HG03139 (cell line): ENCODE measurements around the gene RAB8B.
"Not testable (repeated sequence)": the region's sequence is repeated elsewhere in the genome, so short reads cannot be mapped to it uniquely, and the experiment has no call there.

Source experiments
- ATAC-seq: cut with Tn5 transposase; IDR thresholded peaks from one replicate; pipeline ENCODE4 v1.9.1; 2021; ENCODE audit not compliant: unreplicated experiment

RAB8B gene

GRCh38 chr15:63233667-63234423 lies 44.4 kb downstream of the RAB8B start:
- no peak for ATAC-seq

GRCh38 chr15:63234451-63234870 lies 45.1 kb downstream of the RAB8B start:
- no peak for ATAC-seq

- no peak for ATAC-seq
Measured at GRCh38 chr15:63236272-63236671, 46.9 kb downstream of the RAB8B start.

GRCh38 chr15:63237086-63237485 lies 47.7 kb downstream of the RAB8B start:
- not testable (repeated sequence) for ATAC-seq

- no peak for ATAC-seq
Measured at GRCh38 chr15:63238171-63238570, 48.8 kb downstream of the RAB8B start.

- ATAC-seq = no peak
Measured at GRCh38 chr15:63238796-63239195, 49.4 kb downstream of the RAB8B start.

GRCh38 chr15:63240109-63240508 lies 50.7 kb downstream of the RAB8B start:
- ATAC-seq = no peak

GRCh38 chr15:63241316-63241715 lies 51.9 kb downstream of the RAB8B start:
- no peak for ATAC-seq

GRCh38 chr15:63243101-63243500 lies 53.7 kb downstream of the RAB8B start:
- ATAC-seq = no peak

GRCh38 chr15:63243776-63244175 lies 54.4 kb downstream of the RAB8B start:
- ATAC-seq = no peak

- no peak for ATAC-seq
Measured at GRCh38 chr15:63244399-63244798, 55.0 kb downstream of the RAB8B start.

- ATAC-seq = no peak
Measured at GRCh38 chr15:63244976-63245645, 55.7 kb downstream of the RAB8B start.

- no peak for ATAC-seq
Measured at GRCh38 chr15:63246691-63247469, 57.5 kb downstream of the RAB8B start.

- ATAC-seq = no peak
Measured at GRCh38 chr15:63250312-63250965, 61.0 kb downstream of the RAB8B start.

GRCh38 chr15:63251701-63252100 lies 62.3 kb downstream of the RAB8B start:
- no peak for ATAC-seq

- no peak for ATAC-seq
Measured at GRCh38 chr15:63252292-63252691, 62.9 kb downstream of the RAB8B start.

GRCh38 chr15:63254991-63255390 lies 65.6 kb downstream of the RAB8B start:
- ATAC-seq = no peak

GRCh38 chr15:63255489-63255990 lies 66.1 kb downstream of the RAB8B start:
- ATAC-seq = no peak

- no peak for ATAC-seq
Measured at GRCh38 chr15:63256433-63257274, 67.2 kb downstream of the RAB8B start.

GRCh38 chr15:63258658-63259057 lies 69.3 kb downstream of the RAB8B start:
- no peak for ATAC-seq
